ENCODE data around the gene LRIG1.

The LRIG1 gene

DNA sequence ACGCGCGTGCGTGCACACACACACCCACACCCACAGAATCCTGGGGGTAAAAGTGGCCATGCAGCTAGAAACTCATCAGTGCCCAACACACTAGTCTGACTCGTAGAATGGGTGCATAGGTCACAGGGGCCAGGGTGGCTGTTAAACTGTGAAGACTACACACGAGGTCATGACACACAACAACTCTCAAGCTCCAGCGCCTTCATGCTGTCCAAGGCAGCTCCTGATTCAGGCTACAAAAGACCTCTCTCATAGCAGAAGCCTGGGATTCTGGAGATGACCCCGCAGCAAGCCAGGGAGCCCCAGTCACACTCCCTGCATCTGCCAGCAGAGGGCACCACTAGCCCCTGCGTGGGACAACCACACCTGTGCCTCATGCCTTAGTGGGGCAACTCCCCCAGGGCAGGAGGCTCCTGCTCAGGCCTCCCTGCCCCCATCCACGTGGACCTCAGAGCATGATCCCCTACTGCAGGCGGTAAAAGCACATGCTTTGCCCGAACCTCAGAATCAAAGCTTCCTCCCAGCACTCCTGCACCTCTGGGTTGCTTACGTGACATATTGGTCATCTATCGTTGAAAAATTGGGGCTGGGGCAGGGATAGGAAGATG, 93.1 kb downstream of the LRIG1 start:
- Histone ChIP-seq H3K4me1 (ENCODE audit: control insufficient read depth, low read length) (peaks cover 46% of the 10 kb centered on the region), H3K9me3 (ENCODE audit: control insufficient read depth, insufficient read depth, low read length) (no peaks in the 10 kb centered on the region), H3K9me2 (replicated peaks; ENCODE audit: control insufficient read depth, low read length) (no peaks in the 10 kb centered on the region), H3K4me2 (ENCODE audit: low read length) (peak overlapping the region; percentile 7; the same call in 1 of the 2 replicates), H3K27ac (ENCODE audit: low read depth, low read length) (no peak overlapping the region), H4K20me1 (ENCODE audit: control insufficient read depth, insufficient read depth, low read depth, low read length) (peaks cover 9% of the 10 kb centered on the region), H3K79me2 (ENCODE audit: control insufficient read depth, low read length) (peaks cover 75% of the 10 kb centered on the region), H3K36me3 (ENCODE audit: control insufficient read depth, low read length) (peaks cover 98% of the 10 kb centered on the region), H3K27me3 (ENCODE audit: control insufficient read depth, low read length) (no peaks in the 10 kb centered on the region), H3K4me3 (ENCODE audit: low read length) (no peak overlapping the region), H3F3A (ENCODE audit: control insufficient read depth, insufficient read depth) (no peaks in the 10 kb centered on the region)
- no peak for TF ChIP-seq EZH2phosphoT487 (IDR thresholded peaks at IDR 0.05; ENCODE audit: borderline replicate concordance, low read length)
- peak; percentile 90 for TF ChIP-seq CTCF (IDR thresholded peaks at IDR 0.05; ENCODE audit: low read depth, low read length, poor library complexity, severe bottlenecking)

GRCh38 chr3:66406831-66407610, 93.8 kb downstream of the LRIG1 start:
- H3K4me3 ChIP-seq (ENCODE audit: low read length): no peak overlapping the region
- TF ChIP-seq EZH2phosphoT487 (IDR thresholded peaks at IDR 0.05; ENCODE audit: borderline replicate concordance, low read length) (no peak), CTCF (IDR thresholded peaks at IDR 0.05; ENCODE audit: low read depth, low read length, poor library complexity, severe bottlenecking) (no peak)
- H3K9me3 ChIP-seq (ENCODE audit: control insufficient read depth, insufficient read depth, low read length): no peaks in the 10 kb centered on the region
- H3K27ac ChIP-seq (ENCODE audit: low read depth, low read length): no peak overlapping the region
- no peaks in the 10 kb centered on the region for H3K27me3 ChIP-seq (ENCODE audit: control insufficient read depth, low read length)
- peaks cover 98% of the 10 kb centered on the region for H3K36me3 ChIP-seq (ENCODE audit: control insufficient read depth, low read length)
- peaks cover 39% of the 10 kb centered on the region for H3K4me1 ChIP-seq (ENCODE audit: control insufficient read depth, low read length)
- no peak overlapping the region for H3K4me2 ChIP-seq (ENCODE audit: low read length)
- H4K20me1 ChIP-seq (ENCODE audit: control insufficient read depth, insufficient read depth, low read depth, low read length): peaks cover 7% of the 10 kb centered on the region; the same call in 1 of the 2 replicates
- peaks cover 77% of the 10 kb centered on the region for H3K79me2 ChIP-seq (ENCODE audit: control insufficient read depth, low read length)
- H3F3A ChIP-seq (ENCODE audit: control insufficient read depth, insufficient read depth): no peaks in the 10 kb centered on the region
- no peaks in the 10 kb centered on the region for H3K9me2 ChIP-seq (replicated peaks; ENCODE audit: control insufficient read depth, low read length)

GRCh38 chr3:66406163-66406562, 94.7 kb downstream of the LRIG1 start:
- no peak overlapping the region for H3K4me3 ChIP-seq (ENCODE audit: low read length)
- TF ChIP-seq CTCF (IDR thresholded peaks at IDR 0.05; ENCODE audit: low read depth, low read length, poor library complexity, severe bottlenecking) (no peak), EZH2phosphoT487 (IDR thresholded peaks at IDR 0.05; ENCODE audit: borderline replicate concordance, low read length) (no peak)
- peaks cover 32% of the 10 kb centered on the region for H3K4me1 ChIP-seq (ENCODE audit: control insufficient read depth, low read length)
- H4K20me1 ChIP-seq (ENCODE audit: control insufficient read depth, insufficient read depth, low read depth, low read length): peaks cover 7% of the 10 kb centered on the region; the same call in 1 of the 2 replicates
- H3K9me2 ChIP-seq (replicated peaks; ENCODE audit: control insufficient read depth, low read length): no peaks in the 10 kb centered on the region
- H3K36me3 ChIP-seq (ENCODE audit: control insufficient read depth, low read length): peaks cover 100% of the 10 kb centered on the region
- H3K79me2 ChIP-seq (ENCODE audit: control insufficient read depth, low read length): peaks cover 80% of the 10 kb centered on the region
- H3K27me3 ChIP-seq (ENCODE audit: control insufficient read depth, low read length): no peaks in the 10 kb centered on the region
- no peaks in the 10 kb centered on the region for H3F3A ChIP-seq (ENCODE audit: control insufficient read depth, insufficient read depth)
- H3K27ac ChIP-seq (ENCODE audit: low read depth, low read length): no peak overlapping the region
- H3K9me3 ChIP-seq (ENCODE audit: control insufficient read depth, insufficient read depth, low read length): no peaks in the 10 kb centered on the region
- no peak overlapping the region for H3K4me2 ChIP-seq (ENCODE audit: low read length)
